T-helper 1 cell treated with Interleukin-12 subunit alpha and Interleukin-12 subunit beta and Interleukin-4 antibody, amounts not matched to agents 30 μg/mL and 1 μg/mL, for 36 hours (primary cell): ENCODE results near the gene ZNF592.
"Not testable (repeated sequence)": the region's sequence is repeated elsewhere in the genome, so short reads cannot be mapped to it uniquely, and the experiment has no call there.

ENCODE experiments used
- H3K27ac Mint-ChIP-seq: one replicate; pipeline ENCODE4 v1.8.0; 2021; ENCODE audit warnings: mild to moderate bottlenecking, mixed read lengths
- H3K27me3 Mint-ChIP-seq: one replicate; pipeline ENCODE4 v1.8.0; 2021; ENCODE audit warnings: low read depth, mixed read lengths
- H3K36me3 Mint-ChIP-seq: one replicate; pipeline ENCODE4 v1.8.0; 2021; ENCODE audit warnings: low read depth, mixed read lengths
- H3K4me1 Mint-ChIP-seq: one replicate; pipeline ENCODE4 v1.8.0; 2021; ENCODE audit warnings: low read depth, mixed read lengths
- H3K4me3 Mint-ChIP-seq: one replicate; pipeline ENCODE4 v1.8.0; 2021; ENCODE audit warnings: mild to moderate bottlenecking, moderate library complexity, mixed read lengths
- H3K9me3 Mint-ChIP-seq: one replicate; pipeline ENCODE4 v1.8.0; 2021; ENCODE audit warnings: mixed read lengths

The ZNF592 gene

GRCh38 chr15:84831028-84831427 lies 82.6 kb downstream of the ZNF592 start:
- no peaks in the 10 kb centered on the region for H3K9me3 Mint-ChIP-seq
- H3K4me1 Mint-ChIP-seq = no peaks in the 10 kb centered on the region
- no peak overlapping the region for H3K27ac Mint-ChIP-seq
- no peak overlapping the region for H3K4me3 Mint-ChIP-seq
- peaks cover 33% of the 10 kb centered on the region for H3K27me3 Mint-ChIP-seq
- H3K36me3 Mint-ChIP-seq = no peaks in the 10 kb centered on the region

GRCh38 chr15:84831613-84832012 lies 83.2 kb downstream of the ZNF592 start:
- no peaks in the 10 kb centered on the region for H3K9me3 Mint-ChIP-seq
- no peaks in the 10 kb centered on the region for H3K36me3 Mint-ChIP-seq
- no peaks in the 10 kb centered on the region for H3K4me1 Mint-ChIP-seq
- H3K4me3 Mint-ChIP-seq = no peak overlapping the region
- H3K27me3 Mint-ChIP-seq = peaks cover 38% of the 10 kb centered on the region
- H3K27ac Mint-ChIP-seq = no peak overlapping the region

- H3K9me3 Mint-ChIP-seq = no peaks in the 10 kb centered on the region
- H3K27ac Mint-ChIP-seq = no peak overlapping the region
These were observed 84.2 kb downstream of the ZNF592 start for GRCh38 chr15:84832448-84833040.

GRCh38 chr15:84833447-84834228 lies 85.2 kb downstream of the ZNF592 start:
- Mint-ChIP-seq H3K4me1 (no peaks in the 10 kb centered on the region), H3K27ac (no peak overlapping the region), H3K9me3 (no peaks in the 10 kb centered on the region), H3K36me3 (no peaks in the 10 kb centered on the region), H3K4me3 (no peak overlapping the region), H3K27me3 (peaks cover 36% of the 10 kb centered on the region)

More at GRCh38 chr15:84832448-84833040, 84.2 kb downstream of the ZNF592 start:
- Mint-ChIP-seq H3K36me3 (no peaks in the 10 kb centered on the region), H3K27me3 (peaks cover 40% of the 10 kb centered on the region), H3K4me1 (no peaks in the 10 kb centered on the region), H3K4me3 (no peak overlapping the region)

- Mint-ChIP-seq H3K27me3 (peaks cover 31% of the 10 kb centered on the region), H3K9me3 (no peaks in the 10 kb centered on the region), H3K27ac (no peak overlapping the region), H3K4me1 (no peaks in the 10 kb centered on the region), H3K36me3 (no peaks in the 10 kb centered on the region), H3K4me3 (no peak overlapping the region)
These were observed 86.0 kb downstream of the ZNF592 start for GRCh38 chr15:84834229-84834955.

- Mint-ChIP-seq H3K27me3 (peaks cover 29% of the 10 kb centered on the region), H3K27ac (no peak overlapping the region), H3K9me3 (no peaks in the 10 kb centered on the region), H3K4me1 (no peaks in the 10 kb centered on the region), H3K36me3 (no peaks in the 10 kb centered on the region), H3K4me3 (no peak overlapping the region)
These were observed 86.6 kb downstream of the ZNF592 start for GRCh38 chr15:84834969-84835368.

GRCh38 chr15:84835661-84836337 lies 87.4 kb downstream of the ZNF592 start:
- no peaks in the 10 kb centered on the region for H3K9me3 Mint-ChIP-seq
- no peak overlapping the region for H3K27ac Mint-ChIP-seq
- H3K4me1 Mint-ChIP-seq = no peaks in the 10 kb centered on the region
- no peaks in the 10 kb centered on the region for H3K36me3 Mint-ChIP-seq
- H3K4me3 Mint-ChIP-seq = no peak overlapping the region
- peaks cover 23% of the 10 kb centered on the region for H3K27me3 Mint-ChIP-seq

GRCh38 chr15:84836844-84837243 lies 88.5 kb downstream of the ZNF592 start:
- H3K36me3 Mint-ChIP-seq = no peaks in the 10 kb centered on the region
- no peak overlapping the region for H3K4me3 Mint-ChIP-seq
- H3K4me1 Mint-ChIP-seq = no peaks in the 10 kb centered on the region
- no peak overlapping the region for H3K27ac Mint-ChIP-seq
- H3K27me3 Mint-ChIP-seq = peaks cover 16% of the 10 kb centered on the region
- H3K9me3 Mint-ChIP-seq = no peaks in the 10 kb centered on the region

- Mint-ChIP-seq H3K27me3 (peaks cover 7% of the 10 kb centered on the region), H3K36me3 (no peaks in the 10 kb centered on the region)
These were observed 91.3 kb downstream of the ZNF592 start for GRCh38 chr15:84839714-84840113.

GRCh38 chr15:84840255-84840654 lies 91.9 kb downstream of the ZNF592 start:
- Mint-ChIP-seq H3K4me1 (no peaks in the 10 kb centered on the region), H3K36me3 (no peaks in the 10 kb centered on the region), H3K4me3 (no peak overlapping the region), H3K27ac (no peak overlapping the region), H3K9me3 (no peaks in the 10 kb centered on the region), H3K27me3 (peaks cover 7% of the 10 kb centered on the region)

More at GRCh38 chr15:84839714-84840113, 91.3 kb downstream of the ZNF592 start:
- Mint-ChIP-seq H3K4me3 (no peak overlapping the region), H3K4me1 (no peaks in the 10 kb centered on the region), H3K9me3 (no peaks in the 10 kb centered on the region), H3K27ac (no peak overlapping the region)

- no peak overlapping the region for H3K4me3 Mint-ChIP-seq
These were observed 92.5 kb downstream of the ZNF592 start for GRCh38 chr15:84840741-84841429.

GRCh38 chr15:84842781-84843180 lies 94.4 kb downstream of the ZNF592 start:
- no peak overlapping the region for H3K4me3 Mint-ChIP-seq
- no peak overlapping the region for H3K27ac Mint-ChIP-seq
- H3K4me1 Mint-ChIP-seq = no peaks in the 10 kb centered on the region
- peaks cover 5% of the 10 kb centered on the region for H3K36me3 Mint-ChIP-seq
- H3K27me3 Mint-ChIP-seq = peaks cover 6% of the 10 kb centered on the region
- peaks cover 11% of the 10 kb centered on the region for H3K9me3 Mint-ChIP-seq

More at GRCh38 chr15:84840741-84841429, 92.5 kb downstream of the ZNF592 start:
- Mint-ChIP-seq H3K27me3 (peaks cover 7% of the 10 kb centered on the region), H3K9me3 (no peaks in the 10 kb centered on the region), H3K27ac (no peak overlapping the region), H3K36me3 (no peaks in the 10 kb centered on the region), H3K4me1 (no peaks in the 10 kb centered on the region)

- H3K9me3 Mint-ChIP-seq = peaks cover 11% of the 10 kb centered on the region
- no peak overlapping the region for H3K4me3 Mint-ChIP-seq
- H3K36me3 Mint-ChIP-seq = peaks cover 5% of the 10 kb centered on the region
- no peaks in the 10 kb centered on the region for H3K4me1 Mint-ChIP-seq
- H3K27ac Mint-ChIP-seq = no peak overlapping the region
- H3K27me3 Mint-ChIP-seq = peaks cover 6% of the 10 kb centered on the region
These were observed 96.6 kb downstream of the ZNF592 start for GRCh38 chr15:84844964-84845363.

- not testable (repeated sequence) for H3K27ac Mint-ChIP-seq, H3K4me3 Mint-ChIP-seq, H3K4me1 Mint-ChIP-seq, H3K36me3 Mint-ChIP-seq, H3K27me3 Mint-ChIP-seq
- peaks cover 11% of the 10 kb centered on the region for H3K9me3 Mint-ChIP-seq
These were observed 97.2 kb downstream of the ZNF592 start for GRCh38 chr15:84845631-84846030.
